AG04449 (cell line): Measurements from ENCODE around the gene GMDS.
A peak's percentile ranks its signal among the peaks of the same experiment; 100 is the strongest.
"Not testable (repeated sequence)": the region's sequence is repeated elsewhere in the genome, so short reads cannot be mapped to it uniquely, and the experiment has no call there.

Experiments
- CTCF ChIA-PET: fragments of 350-600 bp; formaldehyde crosslinking; extraction: SDS; loops from one replicate; lab custom pipeline; 2021; ENCODE audit warnings: antibody characterized with exemption; lab: Yijun Ruan, JAX
- POLR2A ChIA-PET: fragments of 400-600, 350-600 bp; formaldehyde crosslinking; extraction: SDS; loops from one replicate; lab custom pipeline; 2020; ENCODE audit warnings: antibody characterized with exemption, inconsistent platforms; lab: Yijun Ruan, JAX
- DNase-seq: peaks from one replicate; pipeline ENCODE4 v3.0.0-alpha.2; 2010; ENCODE audit warnings: low read depth, low spot score
- H3K4me3 ChIP-seq: 2 replicates; pipeline ENCODE4 v1.5.1; 2011; ENCODE audit warnings: low read depth, mild to moderate bottlenecking, control low read depth, low read length
- TF ChIP-seq, protein P1 (sequence below): IDR thresholded peaks from one replicate; pipeline ENCODE4 v1.5.1; 2011; ENCODE audit warnings: mild to moderate bottlenecking, moderate library complexity, low read length, control low read depth, inconsistent platforms; ENCODE audit not compliant: insufficient read depth; ENCODE audit errors: missing control alignments

The GMDS gene

DNA sequence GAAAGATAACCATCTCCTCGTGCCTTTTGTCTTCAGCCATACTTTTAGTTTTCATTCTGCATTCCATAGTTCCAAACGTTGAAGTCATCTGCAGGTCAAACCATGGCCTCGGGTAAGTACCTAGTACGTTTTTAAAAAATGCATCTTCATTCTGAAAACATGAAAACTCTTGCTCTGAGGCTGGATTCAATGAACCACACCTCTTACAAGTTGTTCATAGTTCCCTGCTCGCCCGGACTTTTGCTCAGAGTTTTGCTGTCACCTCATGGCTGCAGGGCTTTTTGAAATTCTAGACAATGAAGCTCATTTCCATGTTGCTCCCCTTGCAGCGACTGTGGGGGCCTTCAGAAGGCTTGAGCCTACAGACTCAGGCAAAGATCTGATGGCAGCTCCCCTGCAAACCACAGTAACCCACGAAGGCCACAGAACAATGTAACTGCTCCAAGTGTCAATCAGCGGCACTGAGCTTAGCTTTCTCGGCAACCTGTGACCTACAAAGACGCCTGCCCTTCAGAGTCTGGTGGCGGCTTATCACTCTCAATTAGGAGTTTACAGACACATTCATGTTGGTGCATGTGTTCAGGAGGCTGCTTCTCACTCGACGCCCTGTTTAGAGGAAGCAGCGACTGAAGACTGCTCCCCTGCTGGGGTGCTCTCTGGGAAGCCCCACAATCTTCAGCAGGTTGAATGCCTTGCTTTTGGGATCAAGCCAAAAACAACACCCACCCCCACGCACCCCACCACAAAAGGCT lies 574.5 kb downstream of the GMDS start:
- CTCF ChIA-PET: interaction anchor here (1.2 to 2.0 kb wide), 2 partner anchors 15 to 1079 kb away, joined by 3 to 8 read pairs; no protein-coding TSS in a partner anchor
- H3K4me3 ChIP-seq: no peak overlapping the region
- POLR2A ChIA-PET: no interaction called here
- peak; percentile 52 for DNase-seq
- TF ChIP-seq, protein P1, sequence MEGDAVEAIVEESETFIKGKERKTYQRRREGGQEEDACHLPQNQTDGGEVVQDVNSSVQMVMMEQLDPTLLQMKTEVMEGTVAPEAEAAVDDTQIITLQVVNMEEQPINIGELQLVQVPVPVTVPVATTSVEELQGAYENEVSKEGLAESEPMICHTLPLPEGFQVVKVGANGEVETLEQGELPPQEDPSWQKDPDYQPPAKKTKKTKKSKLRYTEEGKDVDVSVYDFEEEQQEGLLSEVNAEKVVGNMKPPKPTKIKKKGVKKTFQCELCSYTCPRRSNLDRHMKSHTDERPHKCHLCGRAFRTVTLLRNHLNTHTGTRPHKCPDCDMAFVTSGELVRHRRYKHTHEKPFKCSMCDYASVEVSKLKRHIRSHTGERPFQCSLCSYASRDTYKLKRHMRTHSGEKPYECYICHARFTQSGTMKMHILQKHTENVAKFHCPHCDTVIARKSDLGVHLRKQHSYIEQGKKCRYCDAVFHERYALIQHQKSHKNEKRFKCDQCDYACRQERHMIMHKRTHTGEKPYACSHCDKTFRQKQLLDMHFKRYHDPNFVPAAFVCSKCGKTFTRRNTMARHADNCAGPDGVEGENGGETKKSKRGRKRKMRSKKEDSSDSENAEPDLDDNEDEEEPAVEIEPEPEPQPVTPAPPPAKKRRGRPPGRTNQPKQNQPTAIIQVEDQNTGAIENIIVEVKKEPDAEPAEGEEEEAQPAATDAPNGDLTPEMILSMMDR: no peak

DNA sequence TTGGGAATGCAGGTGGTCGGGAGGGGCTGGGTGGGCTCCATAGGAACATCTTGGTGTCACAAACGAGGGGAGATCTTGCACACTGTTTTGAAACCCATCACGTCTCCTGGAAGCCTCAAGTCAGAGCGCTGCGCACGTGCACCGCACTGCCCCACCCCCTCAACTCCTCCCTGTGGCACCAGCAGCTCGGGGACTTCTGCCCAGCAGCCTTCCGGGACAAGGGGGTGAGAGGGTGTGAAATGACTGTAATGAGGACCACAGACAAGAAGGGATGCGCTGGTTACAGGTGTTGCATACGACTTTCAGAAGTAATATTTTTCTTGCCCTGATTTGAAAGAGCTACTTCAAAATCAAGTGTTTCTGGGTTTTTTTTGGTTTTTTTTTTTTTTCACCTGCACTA lies 575.4 kb downstream of the GMDS start:
- no peak overlapping the region for H3K4me3 ChIP-seq
- CTCF ChIA-PET: interaction anchor here (2.0 kb wide), 1 partner anchor 16 kb away, joined by 8 read pairs; no protein-coding TSS in a partner anchor
- no peak for DNase-seq
- TF ChIP-seq, protein P1: no peak
- POLR2A ChIA-PET: no interaction called here

DNA sequence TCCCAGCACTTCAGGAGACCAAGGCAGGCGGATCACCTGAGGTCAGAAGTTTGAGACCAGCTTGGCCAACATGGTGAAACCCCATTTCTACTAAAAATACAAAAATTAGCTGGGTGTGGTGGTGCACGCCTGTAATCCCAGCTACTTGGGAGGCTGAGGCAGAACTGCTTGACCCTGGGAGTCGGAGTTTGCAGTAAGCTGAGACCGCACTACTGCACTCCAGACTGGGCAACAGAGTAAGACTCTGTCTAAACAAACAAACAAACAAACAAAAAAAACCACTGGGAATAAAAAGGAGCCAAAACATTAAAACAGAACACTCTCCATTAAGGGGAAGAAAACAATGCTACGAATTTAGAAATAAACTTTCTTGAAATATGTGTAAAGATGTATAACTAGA lies 576.9 kb downstream of the GMDS start:
- CTCF ChIA-PET, DNase-seq, H3K4me3 ChIP-seq, POLR2A ChIA-PET: not testable (repeated sequence)

DNA sequence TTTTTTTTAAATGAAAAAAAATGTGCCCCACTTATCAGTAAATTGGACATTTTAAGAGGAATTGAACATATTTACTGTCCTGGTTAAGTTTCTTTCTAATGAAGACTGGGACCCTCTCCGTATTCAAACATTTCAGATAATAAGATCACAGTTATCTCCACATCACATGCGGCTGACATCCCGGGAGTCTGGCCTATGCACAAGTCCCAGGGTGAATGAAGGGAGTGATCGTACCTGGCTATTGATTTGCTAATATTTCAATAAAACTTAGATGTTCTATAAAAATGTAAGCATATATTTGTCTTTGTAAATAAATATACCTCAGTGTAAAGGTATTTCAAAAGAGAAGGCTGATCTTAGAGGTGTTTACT lies 577.6 kb downstream of the GMDS start:
- H3K4me3 ChIP-seq: no peak overlapping the region
- ChIA-PET POLR2A (no interaction called here), CTCF (no interaction called here)
- no peak for DNase-seq
- TF ChIP-seq, protein P1: no peak

DNA sequence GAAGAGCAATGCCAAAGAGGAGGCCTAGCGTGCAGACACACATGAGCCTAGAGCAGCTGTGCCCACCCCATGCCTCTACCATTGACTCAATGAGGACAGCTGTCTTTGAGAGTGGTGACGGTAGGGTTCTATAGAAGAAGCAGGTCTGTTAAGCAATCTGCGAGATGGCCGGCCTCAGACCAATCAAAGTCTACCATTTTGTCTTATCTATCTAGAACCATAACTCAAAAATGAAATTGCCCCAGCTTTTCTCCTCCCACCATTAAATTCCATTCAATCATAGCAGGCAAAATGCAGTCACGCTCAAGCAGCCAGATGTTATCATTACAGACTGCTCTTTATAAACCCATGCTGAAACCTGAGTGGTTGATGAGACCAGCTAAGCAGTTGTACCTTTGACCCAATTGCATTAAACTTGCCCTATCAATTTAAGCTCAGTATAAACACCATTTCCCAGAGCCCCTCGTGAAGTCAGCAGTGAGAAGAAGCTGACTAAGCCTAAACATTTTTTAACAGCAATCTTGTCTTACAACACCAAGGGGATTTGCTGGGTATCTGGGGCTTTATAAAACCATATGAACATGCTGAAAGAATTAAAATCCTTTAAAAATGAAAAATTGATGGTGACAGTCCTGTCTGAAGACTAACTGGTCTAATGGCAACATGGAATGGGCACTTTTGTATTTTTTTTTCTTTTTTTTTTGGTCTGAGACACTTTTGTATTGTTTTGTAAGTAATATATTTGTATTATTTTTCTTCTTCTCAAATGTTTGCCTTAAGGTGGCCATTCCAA lies 578.2 kb downstream of the GMDS start:
- CTCF ChIA-PET: interaction anchor here (1.1 kb wide), 1 partner anchor 19 kb away, joined by 9 read pairs; no protein-coding TSS in a partner anchor

DNA sequence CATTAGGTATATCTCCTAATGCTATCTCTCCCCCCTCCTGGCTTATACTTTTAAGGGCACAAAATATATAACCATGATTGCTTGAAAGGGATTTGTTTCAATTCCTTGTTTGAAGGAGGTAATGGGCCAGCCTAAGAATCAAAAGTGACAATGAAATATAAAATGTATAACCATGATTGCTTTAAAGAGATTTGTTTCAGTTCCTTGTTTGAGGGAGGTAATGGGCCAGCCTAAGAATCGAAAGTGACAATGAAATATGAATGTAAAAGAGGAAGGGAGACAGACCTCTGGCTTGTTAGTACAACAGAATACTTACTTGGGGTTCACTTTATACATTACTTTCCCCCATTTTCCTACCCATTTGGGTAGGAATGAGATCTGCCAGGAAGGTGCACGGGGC lies 580.2 kb downstream of the GMDS start:
- no peak overlapping the region for H3K4me3 ChIP-seq
- ChIA-PET POLR2A (no interaction called here), CTCF (no interaction called here)
- TF ChIP-seq, protein P1: no peak
- no peak for DNase-seq

More for the DNA sequence above, 578.2 kb downstream of the GMDS start:
- TF ChIP-seq, protein P1: no peak
- DNase-seq: peak; percentile 68
- POLR2A ChIA-PET: interaction anchor here (0.8 kb wide), 1 partner anchor 57 kb away, joined by 4 read pairs; no protein-coding TSS in a partner anchor
- H3K4me3 ChIP-seq: no peak overlapping the region
